HCT116 (cell line): ENCODE results near the gene SEC14L1. TPM values are rescaled to one million over a fixed set of nuclear protein-coding genes. Genes with fewer than 3 reads are reported as not detected.

Source experiments
- ATAC-seq: fragments of 200-7000 bp; cut with Tn5 transposase; 2 replicates; pipeline ENCODE4 v1.9.1; 2020; ENCODE audit warnings: mild to moderate bottlenecking, moderate library complexity
- BruUV-seq: library from RNA; stranded (reverse); fragments of 400-500 nt; replicated peaks from 2 replicates; lab custom pipeline; 2021; lab: Mats Ljungman, UMichigan
- CTCF ChIA-PET: fragments of 300-600 bp; sonication (Branson Sonifier 250); formaldehyde crosslinking; loops from one replicate; lab custom pipeline; 2021; ENCODE audit warnings: antibody characterized with exemption; lab: Charles Lee
- POLR2A ChIA-PET: fragments of 300-600, 350-600 bp; sonication (Branson Sonifier 250); formaldehyde crosslinking; loops from one replicate; lab custom pipeline; 2021; ENCODE audit warnings: antibody characterized with exemption; lab: Charles Lee
- RAD21 ChIA-PET, 2 experiments: fragments of 300-600 bp; sonication (Branson Sonifier 250); formaldehyde crosslinking; loops; one replicate each; lab custom pipeline; 2023; ENCODE audit warnings: low total read pairs in 2 of 2; ENCODE audit not compliant: uncharacterized antibody in 2 of 2, unreplicated experiment in 2 of 2, low non-redundant PET in 1 of 2; lab: Charles Lee
- DNase-seq: peaks from one replicate; pipeline ENCODE4 v3.0.0-alpha.2; 2010; ENCODE audit warnings: low read depth, low spot score
- H2AFZ ChIP-seq: fragments of 200-600 bp; shearing (Covaris generic), sonication (generic); 2 replicates; pipeline ENCODE4 v1.6.1; 2017; ENCODE audit warnings: low read depth, mixed run types, mixed read lengths, antibody characterized with exemption, low read length; ENCODE audit not compliant: poor library complexity, severe bottlenecking
- H3K27ac ChIP-seq: 2 replicates; pipeline ENCODE4 v1.5.1; 2012; ENCODE audit warnings: low read depth, low read length
- H3K27me3 ChIP-seq: fragments of 200-600 bp; sonication (generic); 2 replicates; pipeline ENCODE4 v1.6.1; 2016; ENCODE audit warnings: mixed run types, low read length, mixed read lengths; ENCODE audit not compliant: insufficient read depth
- H3K36me3 ChIP-seq, 2 experiments: fragments of 200-500 bp in 1 of 2; fragments of 200-600 bp in 1 of 2; sonication (Bioruptor generic) in 1 of 2; sonication (generic) in 1 of 2; 2 replicates each; pipeline versions ENCODE4 v1.5.1 to v1.6.1; 2014 to 2016; ENCODE audit warnings: low read length in 2 of 2, inconsistent platforms in 1 of 2, mixed read lengths in 1 of 2, mixed run types in 1 of 2; ENCODE audit not compliant: insufficient read depth in 2 of 2, control insufficient read depth in 1 of 2
- H3K4me1 ChIP-seq, 2 experiments: fragments of 200-600 bp in 1 of 2; sonication (generic) in 1 of 2; 2 replicates each; pipeline versions ENCODE4 v1.5.1 to v1.6.1; 2012 to 2017; ENCODE audit warnings: low read length in 2 of 2, inconsistent platforms in 1 of 2, mild to moderate bottlenecking in 1 of 2, mixed read lengths in 1 of 2, mixed run types in 1 of 2, moderate library complexity in 1 of 2; ENCODE audit not compliant: insufficient read depth in 2 of 2, control insufficient read depth in 1 of 2
- H3K4me2 ChIP-seq: fragments of 200-600 bp; sonication (generic); 2 replicates; pipeline ENCODE4 v1.6.1; 2017; ENCODE audit warnings: mixed run types, low read length, mixed read lengths
- H3K4me3 ChIP-seq, 2 experiments: fragments of 200-600 bp in 1 of 2; sonication (generic) in 1 of 2; replicated peaks in 1 of 2; 2 replicates each; pipeline ENCODE4 v1.5.1; 2011 to 2016; ENCODE audit warnings: low read length in 2 of 2, control low read depth in 1 of 2, low read depth in 1 of 2, mild to moderate bottlenecking in 1 of 2, mixed read lengths in 1 of 2, mixed run types in 1 of 2
- H3K79me2 ChIP-seq: fragments of 200-600 bp; sonication (generic); 2 replicates; pipeline ENCODE4 v1.6.1; 2017; ENCODE audit warnings: mild to moderate bottlenecking, mixed run types, low read length, moderate library complexity, mixed read lengths; ENCODE audit not compliant: insufficient read depth
- H3K9ac ChIP-seq: fragments of 200-600 bp; sonication (generic); 2 replicates; pipeline ENCODE4 v1.6.1; 2016; ENCODE audit warnings: low read length, mixed read lengths
- H3K9me2 ChIP-seq: fragments of 200-600 bp; sonication (generic), shearing (Covaris generic); 2 replicates; pipeline ENCODE4 v1.6.1; 2017; ENCODE audit warnings: mixed run types, mild to moderate bottlenecking, moderate library complexity; ENCODE audit not compliant: insufficient read depth
- H3K9me3 ChIP-seq, 2 experiments: fragments of 200-500 bp in 1 of 2; fragments of 200-600 bp in 1 of 2; sonication (Bioruptor generic) in 1 of 2; sonication (generic) in 1 of 2; 2 replicates each; pipeline ENCODE4 v1.6.1; 2014 to 2017; ENCODE audit warnings: low read length in 2 of 2, mixed read lengths in 2 of 2, inconsistent platforms in 1 of 2, low read depth in 1 of 2, mild to moderate bottlenecking in 1 of 2, mixed run types in 1 of 2, moderate library complexity in 1 of 2; ENCODE audit not compliant: control insufficient read depth in 1 of 2, insufficient read depth in 1 of 2
- H4K20me1 ChIP-seq: fragments of 200-600 bp; sonication (generic), shearing (Covaris generic); 2 replicates; pipeline ENCODE4 v1.6.1; 2017; ENCODE audit warnings: mixed run types, mild to moderate bottlenecking, moderate library complexity; ENCODE audit not compliant: insufficient read depth
- CBX3 ChIP-seq: IDR thresholded peaks from 2 replicates; pipeline ENCODE4 v1.6.1; 2012; ENCODE audit warnings: low read depth
- ELF1 ChIP-seq: IDR thresholded peaks from 2 replicates; pipeline ENCODE4 v1.6.1; 2012; ENCODE audit warnings: low read depth, borderline replicate concordance
- EZH2 ChIP-seq: fragments of 200-600 bp; sonication (generic); IDR thresholded peaks from 2 replicates; pipeline ENCODE4 v1.6.1; 2017; ENCODE audit warnings: antibody characterized with exemption, mixed run types
- EZH2phosphoT487 ChIP-seq: fragments of 200-600 bp; IDR thresholded peaks from 2 replicates; pipeline ENCODE4 v1.6.1; 2018; ENCODE audit warnings: antibody characterized with exemption, borderline replicate concordance
- FOSL1 ChIP-seq: IDR thresholded peaks from 2 replicates; pipeline ENCODE4 v1.6.1; 2012; ENCODE audit warnings: low read depth
- JUND ChIP-seq: IDR thresholded peaks from 2 replicates; pipeline ENCODE4 v1.6.1; 2012
- POLR2AphosphoS5 ChIP-seq: IDR thresholded peaks from 2 replicates; pipeline ENCODE4 v1.6.1; 2011; ENCODE audit warnings: mild to moderate bottlenecking, low read depth, low read length, moderate library complexity
- RAD21 ChIP-seq: IDR thresholded peaks from 2 replicates; pipeline ENCODE4 v1.6.1; 2012; ENCODE audit warnings: low read depth, mild to moderate bottlenecking
- SIN3A ChIP-seq: IDR thresholded peaks from 2 replicates; pipeline ENCODE4 v1.6.1; 2012; ENCODE audit warnings: low read depth
- SP1 ChIP-seq: IDR thresholded peaks from 2 replicates; pipeline ENCODE4 v1.6.1; 2012; ENCODE audit warnings: low read depth
- SRF ChIP-seq: IDR thresholded peaks from 2 replicates; pipeline ENCODE4 v1.6.1; 2012; ENCODE audit warnings: low read depth
- TCF7L2 ChIP-seq: IDR thresholded peaks from 2 replicates; pipeline ENCODE4 v1.7.0; 2011; ENCODE audit warnings: borderline replicate concordance, inconsistent platforms; ENCODE audit not compliant: insufficient read depth, insufficient read length; ENCODE audit errors: extremely low read depth
- YY1 ChIP-seq: IDR thresholded peaks from 2 replicates; pipeline ENCODE4 v1.6.1; 2011; ENCODE audit warnings: low read length, low read depth, moderate library complexity, mild to moderate bottlenecking; ENCODE audit not compliant: insufficient replicate concordance; ENCODE audit errors: extremely low read depth
- ZBTB33 ChIP-seq: IDR thresholded peaks from 2 replicates; pipeline ENCODE4 v1.6.1; 2011; ENCODE audit warnings: mild to moderate bottlenecking, low read length, moderate library complexity; ENCODE audit not compliant: insufficient replicate concordance; ENCODE audit errors: extremely low read depth
- ZFX ChIP-seq: fragments of 450-650 bp; IDR thresholded peaks from 2 replicates; pipeline ENCODE4 v1.6.1; 2017
- ZNF274 ChIP-seq: fragments of 200-500 bp; sonication (Bioruptor generic); IDR thresholded peaks from 2 replicates; pipeline ENCODE4 v1.6.1; 2014; ENCODE audit warnings: mild to moderate bottlenecking, low read depth, low read length, inconsistent platforms
- intact Hi-C: fragments of 100-400 bp; cut with micrococcal nuclease; formaldehyde crosslinking; loops from 2 replicates; pipeline ENCODE4 v1.10.0; 2022
- total RNA-seq: library from RNA; stranded (reverse); gene quantifications from one replicate; pipeline ENCODE4 v1.2.1, GENCODE V29; 2021; ENCODE audit not compliant: unreplicated experiment
- TF ChIP-seq, protein P1 (sequence below), 3 experiments: fragments of 200-600 bp in 1 of 3; sonication (generic) in 1 of 3; IDR thresholded peaks in 2 of 3; conservative IDR thresholded peaks in 1 of 3; 2 replicates each; pipeline ENCODE4 v1.5.1; 2012 to 2017; ENCODE audit warnings: low read depth in 2 of 3, low read length in 2 of 3, antibody characterized with exemption in 1 of 3, borderline replicate concordance in 1 of 3, control low read depth in 1 of 3, mild to moderate bottlenecking in 1 of 3, mixed read lengths in 1 of 3, mixed run types in 1 of 3, moderate library complexity in 1 of 3; ENCODE audit not compliant: insufficient read depth in 1 of 3
- TF ChIP-seq, protein P2 (sequence below): IDR thresholded peaks from 2 replicates; pipeline ENCODE4 v1.6.1; 2012

The SEC14L1 gene
- total RNA-seq, 1 experiment from 2014 or later: 59.7 TPM

DNA sequence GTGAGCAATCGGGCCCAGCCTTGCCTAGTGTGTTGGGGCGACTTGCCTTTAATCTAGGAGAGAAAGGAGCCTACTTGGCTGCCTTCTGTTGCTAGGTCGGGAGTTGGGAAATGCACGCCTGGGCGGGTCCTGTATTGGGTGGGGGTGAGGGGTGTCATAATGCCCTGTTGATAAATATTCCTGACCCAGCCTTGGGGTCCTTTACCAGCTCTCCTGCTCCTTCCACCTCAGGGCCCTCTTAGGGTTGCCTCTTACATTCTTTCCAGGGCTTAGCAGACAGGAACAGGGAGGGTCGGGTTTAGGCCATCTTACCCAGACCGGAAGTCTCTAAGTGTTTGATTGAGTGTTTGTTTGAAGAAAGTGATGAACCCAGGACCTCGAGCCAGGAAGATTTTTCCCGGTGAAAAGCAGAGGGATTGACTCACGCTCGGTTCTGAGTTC, 112.9 kb downstream of the SEC14L1 start:
- DNase-seq: no peak
- Histone ChIP-seq H3K27ac (no peak overlapping the region), H3K9ac (no peak overlapping the region), H3K27me3 (no peaks in the 10 kb centered on the region), H3K9me3 (no peaks in the 10 kb centered on the region), H3K9me2 (no peaks in the 10 kb centered on the region), H3K4me2 (peak overlapping the region; percentile 83; the same call in 1 of the 2 replicates), H2AFZ (no peak overlapping the region), H4K20me1 (no peaks in the 10 kb centered on the region), H3K79me2 (no peaks in the 10 kb centered on the region), H3K4me1 (peaks cover 33 to 48% of the 10 kb centered on the region in 2 experiments), H3K4me3 (no peak overlapping the region), H3K36me3 (no peaks in the 10 kb centered on the region)
- BruUV-seq: no TSS peak
- ATAC-seq: no peak
- intact Hi-C loops: loop anchor here (2.0 to 10.0 kb wide), 2 partner anchors 167 to 241 kb away; no protein-coding TSS in a partner anchor
- POLR2A ChIA-PET: no interaction called here
- CTCF ChIA-PET: no interaction called here
- RAD21 ChIA-PET: no interaction called here
- TF ChIP-seq, protein P1, sequence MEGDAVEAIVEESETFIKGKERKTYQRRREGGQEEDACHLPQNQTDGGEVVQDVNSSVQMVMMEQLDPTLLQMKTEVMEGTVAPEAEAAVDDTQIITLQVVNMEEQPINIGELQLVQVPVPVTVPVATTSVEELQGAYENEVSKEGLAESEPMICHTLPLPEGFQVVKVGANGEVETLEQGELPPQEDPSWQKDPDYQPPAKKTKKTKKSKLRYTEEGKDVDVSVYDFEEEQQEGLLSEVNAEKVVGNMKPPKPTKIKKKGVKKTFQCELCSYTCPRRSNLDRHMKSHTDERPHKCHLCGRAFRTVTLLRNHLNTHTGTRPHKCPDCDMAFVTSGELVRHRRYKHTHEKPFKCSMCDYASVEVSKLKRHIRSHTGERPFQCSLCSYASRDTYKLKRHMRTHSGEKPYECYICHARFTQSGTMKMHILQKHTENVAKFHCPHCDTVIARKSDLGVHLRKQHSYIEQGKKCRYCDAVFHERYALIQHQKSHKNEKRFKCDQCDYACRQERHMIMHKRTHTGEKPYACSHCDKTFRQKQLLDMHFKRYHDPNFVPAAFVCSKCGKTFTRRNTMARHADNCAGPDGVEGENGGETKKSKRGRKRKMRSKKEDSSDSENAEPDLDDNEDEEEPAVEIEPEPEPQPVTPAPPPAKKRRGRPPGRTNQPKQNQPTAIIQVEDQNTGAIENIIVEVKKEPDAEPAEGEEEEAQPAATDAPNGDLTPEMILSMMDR (IDR thresholded peaks at IDR 0.05 in 2 of 3, conservative IDR thresholded peaks at IDR 0.05 in 1 of 3; ENCODE audit: borderline replicate concordance in 1 of 3, insufficient read depth in 1 of 3, low read depth in 2 of 3, low read length in 2 of 3): no peak
- no peak for TF ChIP-seq SRF
- TF ChIP-seq RAD21: no peak
- TF ChIP-seq YY1: no peak
- no peak for TF ChIP-seq JUND
- no peak for TF ChIP-seq TCF7L2
- no peak for TF ChIP-seq SIN3A
- TF ChIP-seq FOSL1: no peak
- no peak for TF ChIP-seq EZH2
- TF ChIP-seq ZNF274: no peak
- no peak for TF ChIP-seq SP1
- no peak for TF ChIP-seq ZBTB33
- TF ChIP-seq POLR2AphosphoS5: no peak
- TF ChIP-seq CBX3: no peak
- no peak for TF ChIP-seq ELF1
- TF ChIP-seq, protein P2, sequence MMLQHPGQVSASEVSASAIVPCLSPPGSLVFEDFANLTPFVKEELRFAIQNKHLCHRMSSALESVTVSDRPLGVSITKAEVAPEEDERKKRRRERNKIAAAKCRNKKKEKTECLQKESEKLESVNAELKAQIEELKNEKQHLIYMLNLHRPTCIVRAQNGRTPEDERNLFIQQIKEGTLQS: no peak
- no peak for TF ChIP-seq EZH2phosphoT487
- TF ChIP-seq ZFX: no peak
